GM19238 (cell line): ENCODE results near the gene RAB25.
"Not testable (repeated sequence)": the region's sequence is repeated elsewhere in the genome, so short reads cannot be mapped to it uniquely, and the experiment has no call there.

Experiments used
- DNase-seq: peaks from one replicate; pipeline ENCODE4 v3.0.0; 2011; ENCODE audit warnings: low spot score; ENCODE audit not compliant: insufficient read length

Gene RAB25

GRCh38 chr1:156115514-156116374, 54.8 kb downstream of the RAB25 start:
- DNase-seq: no peak

GRCh38 chr1:156116731-156117130, 55.8 kb downstream of the RAB25 start:
- DNase-seq: not testable (repeated sequence)

- no peak for DNase-seq
Measured at GRCh38 chr1:156117414-156118176, 56.6 kb downstream of the RAB25 start.

GRCh38 chr1:156118177-156118868, 57.4 kb downstream of the RAB25 start:
- no peak for DNase-seq

- DNase-seq: no peak
Measured at GRCh38 chr1:156119503-156120209, 58.7 kb downstream of the RAB25 start.
